Activated naive CD8-positive, alpha-beta T cell (primary cell): ENCODE results near the gene RARB.

Experiments used
- H3K27ac Mint-ChIP-seq: one replicate; pipeline ENCODE4 v1.8.0; 2021; ENCODE audit warnings: mixed read lengths
- H3K27me3 Mint-ChIP-seq: one replicate; pipeline ENCODE4 v1.8.0; 2021; ENCODE audit warnings: mixed read lengths
- H3K36me3 Mint-ChIP-seq: one replicate; pipeline ENCODE4 v1.8.0; 2021; ENCODE audit warnings: mixed read lengths
- H3K4me1 Mint-ChIP-seq: one replicate; pipeline ENCODE4 v1.8.0; 2021; ENCODE audit warnings: low read depth, mixed read lengths
- H3K4me3 Mint-ChIP-seq: one replicate; pipeline ENCODE4 v1.8.0; 2021; ENCODE audit warnings: mild to moderate bottlenecking, mixed read lengths
- H3K9me3 Mint-ChIP-seq: one replicate; pipeline ENCODE4 v1.8.0; 2021; ENCODE audit warnings: low read depth, mixed read lengths

The RARB gene

GRCh38 chr3:25449857-25450256 lies 21.8 kb downstream of the RARB start:
- H3K4me3 Mint-ChIP-seq, result no peak overlapping the region
- H3K27me3 Mint-ChIP-seq, result no peaks in the 10 kb centered on the region
- H3K27ac Mint-ChIP-seq, result no peak overlapping the region
- no peaks in the 10 kb centered on the region for H3K9me3 Mint-ChIP-seq
- no peaks in the 10 kb centered on the region for H3K4me1 Mint-ChIP-seq
- H3K36me3 Mint-ChIP-seq, result no peaks in the 10 kb centered on the region

- Mint-ChIP-seq H3K4me3 (no peak overlapping the region), H3K4me1 (no peaks in the 10 kb centered on the region), H3K9me3 (no peaks in the 10 kb centered on the region), H3K27me3 (no peaks in the 10 kb centered on the region), H3K27ac (no peak overlapping the region), H3K36me3 (no peaks in the 10 kb centered on the region)
These were observed 24.1 kb downstream of the RARB start for GRCh38 chr3:25452192-25452591.

- Mint-ChIP-seq H3K4me1 (no peaks in the 10 kb centered on the region), H3K9me3 (no peaks in the 10 kb centered on the region), H3K27me3 (no peaks in the 10 kb centered on the region), H3K27ac (no peak overlapping the region), H3K4me3 (no peak overlapping the region), H3K36me3 (no peaks in the 10 kb centered on the region)
These were observed 24.7 kb downstream of the RARB start for GRCh38 chr3:25452740-25453139.

GRCh38 chr3:25453619-25454004 lies 25.5 kb downstream of the RARB start:
- Mint-ChIP-seq H3K4me3 (no peak overlapping the region), H3K27me3 (no peaks in the 10 kb centered on the region), H3K4me1 (no peaks in the 10 kb centered on the region), H3K27ac (no peak overlapping the region), H3K9me3 (no peaks in the 10 kb centered on the region), H3K36me3 (no peaks in the 10 kb centered on the region)

GRCh38 chr3:25454005-25454927 lies 26.2 kb downstream of the RARB start:
- Mint-ChIP-seq H3K36me3 (no peaks in the 10 kb centered on the region), H3K27ac (no peak overlapping the region), H3K9me3 (no peaks in the 10 kb centered on the region), H3K27me3 (no peaks in the 10 kb centered on the region), H3K4me3 (no peak overlapping the region), H3K4me1 (no peaks in the 10 kb centered on the region)

GRCh38 chr3:25455441-25456132 lies 27.5 kb downstream of the RARB start:
- H3K4me3 Mint-ChIP-seq, result no peak overlapping the region
- H3K27ac Mint-ChIP-seq, result no peak overlapping the region
- H3K4me1 Mint-ChIP-seq, result no peaks in the 10 kb centered on the region
- no peaks in the 10 kb centered on the region for H3K9me3 Mint-ChIP-seq
- H3K27me3 Mint-ChIP-seq, result no peaks in the 10 kb centered on the region
- H3K36me3 Mint-ChIP-seq, result no peaks in the 10 kb centered on the region

GRCh38 chr3:25456723-25457670 lies 28.9 kb downstream of the RARB start:
- H3K27ac Mint-ChIP-seq, result no peak overlapping the region
- H3K4me1 Mint-ChIP-seq, result peaks cover 2% of the 10 kb centered on the region
- H3K9me3 Mint-ChIP-seq, result no peaks in the 10 kb centered on the region
- H3K36me3 Mint-ChIP-seq, result no peaks in the 10 kb centered on the region
- peaks cover 1% of the 10 kb centered on the region for H3K27me3 Mint-ChIP-seq
- no peak overlapping the region for H3K4me3 Mint-ChIP-seq

GRCh38 chr3:25457671-25458419 lies 29.8 kb downstream of the RARB start:
- no peaks in the 10 kb centered on the region for H3K36me3 Mint-ChIP-seq
- H3K27ac Mint-ChIP-seq, result no peak overlapping the region
- peaks cover 2% of the 10 kb centered on the region for H3K4me1 Mint-ChIP-seq
- H3K9me3 Mint-ChIP-seq, result no peaks in the 10 kb centered on the region
- H3K27me3 Mint-ChIP-seq, result peaks cover 1% of the 10 kb centered on the region
- H3K4me3 Mint-ChIP-seq, result no peak overlapping the region

GRCh38 chr3:25458420-25458814 lies 30.4 kb downstream of the RARB start:
- H3K4me1 Mint-ChIP-seq, result peaks cover 2% of the 10 kb centered on the region
- peaks cover 1% of the 10 kb centered on the region for H3K27me3 Mint-ChIP-seq
- H3K36me3 Mint-ChIP-seq, result no peaks in the 10 kb centered on the region
- no peak overlapping the region for H3K4me3 Mint-ChIP-seq
- no peak overlapping the region for H3K27ac Mint-ChIP-seq
- H3K9me3 Mint-ChIP-seq, result no peaks in the 10 kb centered on the region

- Mint-ChIP-seq H3K4me3 (no peak overlapping the region), H3K9me3 (no peaks in the 10 kb centered on the region), H3K27ac (no peak overlapping the region), H3K4me1 (peaks cover 2% of the 10 kb centered on the region), H3K27me3 (peaks cover 1% of the 10 kb centered on the region), H3K36me3 (no peaks in the 10 kb centered on the region)
These were observed 32.7 kb downstream of the RARB start for GRCh38 chr3:25460751-25461150.

GRCh38 chr3:25461946-25462345 lies 33.9 kb downstream of the RARB start:
- no peak overlapping the region for H3K27ac Mint-ChIP-seq
- H3K4me1 Mint-ChIP-seq, result peaks cover 2% of the 10 kb centered on the region
- no peaks in the 10 kb centered on the region for H3K36me3 Mint-ChIP-seq

GRCh38 chr3:25462495-25462894 lies 34.4 kb downstream of the RARB start:
- H3K36me3 Mint-ChIP-seq, result no peaks in the 10 kb centered on the region
- H3K27me3 Mint-ChIP-seq, result peaks cover 1% of the 10 kb centered on the region
- H3K9me3 Mint-ChIP-seq, result no peaks in the 10 kb centered on the region
- peaks cover 2% of the 10 kb centered on the region for H3K4me1 Mint-ChIP-seq
- no peak overlapping the region for H3K4me3 Mint-ChIP-seq
- H3K27ac Mint-ChIP-seq, result no peak overlapping the region

More at GRCh38 chr3:25461946-25462345, 33.9 kb downstream of the RARB start:
- no peaks in the 10 kb centered on the region for H3K9me3 Mint-ChIP-seq
- no peak overlapping the region for H3K4me3 Mint-ChIP-seq
- peaks cover 1% of the 10 kb centered on the region for H3K27me3 Mint-ChIP-seq

GRCh38 chr3:25463836-25464418 lies 35.9 kb downstream of the RARB start:
- Mint-ChIP-seq H3K4me1 (peaks cover 2% of the 10 kb centered on the region), H3K27me3 (peaks cover 1% of the 10 kb centered on the region), H3K9me3 (no peaks in the 10 kb centered on the region), H3K27ac (no peak overlapping the region), H3K4me3 (no peak overlapping the region), H3K36me3 (no peaks in the 10 kb centered on the region)
